Colon (tissue), 2 donors: ENCODE results near the gene RNASEH2A.

ENCODE experiments used
- FAIRE-seq: peaks from 2 replicates; lab custom pipeline; 2012; peaks lifted over from hg19 to GRCh38; lab: Jason Lieb, UNC
- donor health status: control.
- donor health status: control.

Gene RNASEH2A

DNA sequence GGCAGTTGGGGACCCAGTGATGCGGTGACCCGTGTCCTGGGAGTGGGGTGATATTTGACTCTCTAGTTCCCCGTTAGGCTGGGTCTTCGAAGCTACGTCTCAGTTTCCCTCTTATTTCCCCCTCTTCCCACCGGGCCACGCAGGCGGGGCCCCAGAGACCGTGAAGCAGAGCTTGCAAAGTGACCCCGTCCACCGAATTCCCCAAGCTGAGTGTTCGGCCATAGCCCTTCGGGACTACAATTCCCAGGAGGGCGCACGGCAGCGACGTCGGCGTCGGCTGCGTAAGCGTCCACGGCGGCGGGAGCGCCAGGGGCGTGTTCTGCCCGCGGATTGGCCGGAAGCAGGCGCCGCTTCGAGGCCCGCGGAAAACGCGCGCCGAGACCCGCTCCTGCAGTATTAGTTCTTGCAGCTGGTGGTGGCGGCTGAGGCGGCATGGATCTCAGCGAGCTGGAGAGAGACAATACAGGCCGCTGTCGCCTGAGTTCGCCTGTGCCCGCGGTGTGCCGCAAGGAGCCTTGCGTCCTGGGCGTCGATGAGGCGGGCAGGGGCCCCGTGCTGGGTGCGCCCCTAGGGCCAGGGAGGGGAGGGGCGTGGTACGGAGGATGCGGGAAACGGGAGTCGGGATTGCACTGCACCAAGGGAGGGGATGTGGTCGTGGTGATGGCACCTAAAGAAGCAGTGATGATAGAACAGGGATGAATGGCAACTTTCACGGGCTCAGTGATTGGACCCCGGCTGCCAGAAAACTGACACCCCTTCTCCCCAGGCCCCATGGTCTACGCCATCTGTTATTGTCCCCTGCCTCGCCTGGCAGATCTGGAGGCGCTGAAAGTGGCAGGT is at the start of gene RNASEH2A:
RNASEH2A (plus strand) TSS at position 343 of the 840 bp plus-strand sequence; CDS start at position 433, 90 bp downstream.
- FAIRE-seq = no peak

DNA sequence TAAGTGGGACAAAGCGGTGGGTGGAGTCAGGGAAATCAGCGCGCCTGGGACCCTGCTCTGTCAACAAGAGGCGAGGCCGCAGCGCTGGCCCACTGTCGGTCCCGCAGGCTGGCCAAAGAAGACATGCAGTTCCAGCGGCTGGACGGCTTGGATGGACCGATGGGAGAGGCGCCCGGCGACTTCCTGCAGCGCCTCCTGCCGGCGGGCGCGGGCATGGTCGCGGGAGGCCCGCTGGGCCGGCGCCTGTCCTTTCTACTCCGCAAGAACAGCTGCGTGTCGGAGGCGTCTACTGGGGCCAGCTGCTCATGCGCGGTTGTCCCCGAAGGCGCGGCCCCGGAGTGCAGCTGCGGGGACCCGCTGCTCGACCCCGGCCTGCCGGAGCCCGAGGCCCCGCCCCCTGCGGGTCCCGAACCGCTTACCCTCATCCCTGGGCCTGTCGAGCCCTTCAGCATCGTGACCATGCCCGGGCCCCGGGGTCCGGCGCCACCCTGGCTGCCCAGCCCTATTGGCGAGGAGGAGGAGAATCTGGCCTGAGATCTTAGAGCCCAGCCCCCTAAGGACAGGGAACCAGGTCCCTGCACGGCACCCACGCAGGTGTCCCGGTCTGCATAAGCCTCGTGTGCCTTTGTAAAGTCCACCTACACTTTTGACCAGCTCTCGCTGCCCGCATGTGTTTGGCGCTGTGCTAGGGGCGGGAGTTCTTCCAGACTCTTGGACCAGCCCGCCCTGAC is 48.7 kb upstream of the RNASEH2A start:
- no peak for FAIRE-seq

DNA sequence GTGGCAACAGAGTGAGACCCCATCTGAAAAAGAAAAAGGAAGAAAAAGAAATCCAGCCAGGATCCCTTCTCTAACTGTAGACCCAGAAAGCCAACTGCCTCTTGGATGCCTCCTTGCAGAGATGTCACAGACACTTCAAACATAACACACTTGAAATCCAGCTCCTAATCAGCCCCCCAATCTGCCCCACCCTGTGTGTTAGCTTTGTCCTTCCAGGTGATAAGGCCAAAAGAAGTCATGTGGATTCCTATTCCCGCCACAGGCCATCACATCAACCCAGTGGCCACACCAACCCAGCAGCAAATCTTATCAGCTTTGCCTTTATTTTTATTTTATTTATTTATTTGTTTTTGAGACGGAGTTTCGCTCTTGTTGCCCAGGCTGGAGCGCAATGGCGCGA is 46.7 kb upstream of the RNASEH2A start:
- no peak for FAIRE-seq

GRCh38 chr19:12763100-12763499 is 43.3 kb upstream of the RNASEH2A start:
- no peak for FAIRE-seq

DNA sequence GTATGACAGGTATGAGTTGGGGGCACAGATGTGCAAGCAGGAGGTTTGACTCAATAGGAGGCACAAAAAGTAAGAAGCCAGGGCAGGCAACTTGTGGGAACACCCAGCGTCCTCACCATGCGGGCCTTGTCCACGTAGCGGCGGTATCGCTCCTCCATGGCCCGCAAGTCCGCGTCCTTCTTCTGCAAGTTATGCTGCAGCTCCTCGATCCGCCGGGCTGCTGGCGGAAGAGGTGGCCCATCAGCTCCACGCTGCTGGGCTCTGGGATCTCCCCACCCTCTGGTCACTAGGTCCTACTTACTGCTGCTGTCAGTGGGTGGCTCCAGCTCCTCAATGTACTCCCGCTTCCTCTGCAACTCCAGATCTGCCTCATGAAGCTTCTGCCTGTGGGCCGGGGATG is 41.7 kb upstream of the RNASEH2A start:
- no peak for FAIRE-seq

DNA sequence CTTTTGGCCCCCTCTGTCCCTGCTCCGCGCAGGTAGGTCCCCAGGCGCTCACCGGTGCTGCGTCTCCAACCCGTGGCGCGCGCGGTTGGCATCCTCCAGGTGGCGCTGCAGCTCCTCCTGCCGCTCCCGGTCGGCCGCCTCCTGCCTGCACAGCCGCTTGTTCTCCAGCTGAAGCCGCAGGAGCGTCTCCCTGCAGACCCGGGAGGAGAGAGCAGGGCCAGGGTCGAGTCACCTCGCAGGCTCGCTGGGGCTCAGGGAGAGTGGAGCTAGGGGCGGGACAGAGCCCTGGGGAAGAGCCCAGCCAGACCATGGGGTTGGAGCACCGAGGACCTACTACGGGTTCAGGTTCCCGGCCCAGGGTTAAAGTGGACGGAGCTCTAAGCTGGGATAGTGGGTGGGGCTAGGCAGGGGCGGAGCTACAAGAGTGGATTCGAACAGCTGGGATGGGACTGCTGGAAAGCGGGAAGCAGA is 40.3 kb upstream of the RNASEH2A start:
- FAIRE-seq = no peak

GRCh38 chr19:12767150-12767549 is 39.2 kb upstream of the RNASEH2A start:
- FAIRE-seq = no peak

DNA sequence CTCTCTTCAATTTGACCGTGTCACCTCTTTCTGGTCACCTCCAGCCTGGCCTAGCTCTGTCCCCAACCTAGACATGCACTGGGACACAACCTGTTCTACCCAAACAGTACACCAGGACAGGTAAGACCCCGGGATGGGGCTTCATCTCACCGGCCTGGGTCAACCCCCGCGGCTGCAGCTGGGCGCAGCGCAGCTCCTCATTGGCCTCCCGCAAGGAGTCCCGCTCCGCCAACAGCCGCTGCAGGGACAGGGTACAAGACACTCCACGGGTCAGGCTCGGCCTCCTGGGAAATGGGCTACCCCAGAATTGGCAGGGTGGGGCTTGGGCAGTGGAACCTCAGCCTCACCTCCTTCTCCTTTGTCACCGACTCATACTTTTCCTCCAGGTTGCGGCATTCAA is 38.7 kb upstream of the RNASEH2A start:
- FAIRE-seq = no peak

- no peak for FAIRE-seq
These were observed 36.7 kb upstream of the RNASEH2A start for GRCh38 chr19:12769689-12770088.

- FAIRE-seq = no peak
These were observed 35.5 kb upstream of the RNASEH2A start for GRCh38 chr19:12770922-12771321.

DNA sequence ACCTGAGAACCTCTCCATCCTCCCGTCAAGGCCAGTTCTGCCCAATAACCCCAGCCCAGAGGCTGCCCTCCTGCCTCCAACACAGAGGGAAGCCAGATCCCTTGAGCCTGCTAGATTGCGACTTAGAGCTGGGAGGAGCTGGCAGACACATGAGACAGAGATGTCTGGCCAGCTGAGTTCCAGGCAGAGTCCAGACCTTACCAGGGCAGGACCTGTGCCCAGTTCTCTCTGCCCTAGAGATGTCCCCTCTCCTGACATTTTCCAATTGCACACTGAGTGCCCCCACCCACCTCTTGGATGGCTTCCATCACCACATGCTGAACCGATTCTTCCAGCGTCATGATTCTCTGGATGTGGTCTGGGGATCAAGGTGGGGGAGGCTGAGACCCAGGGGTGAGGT is 34.1 kb upstream of the RNASEH2A start:
- FAIRE-seq = no peak

- no peak for FAIRE-seq
These were observed 32.8 kb upstream of the RNASEH2A start for GRCh38 chr19:12773571-12773970.

DNA sequence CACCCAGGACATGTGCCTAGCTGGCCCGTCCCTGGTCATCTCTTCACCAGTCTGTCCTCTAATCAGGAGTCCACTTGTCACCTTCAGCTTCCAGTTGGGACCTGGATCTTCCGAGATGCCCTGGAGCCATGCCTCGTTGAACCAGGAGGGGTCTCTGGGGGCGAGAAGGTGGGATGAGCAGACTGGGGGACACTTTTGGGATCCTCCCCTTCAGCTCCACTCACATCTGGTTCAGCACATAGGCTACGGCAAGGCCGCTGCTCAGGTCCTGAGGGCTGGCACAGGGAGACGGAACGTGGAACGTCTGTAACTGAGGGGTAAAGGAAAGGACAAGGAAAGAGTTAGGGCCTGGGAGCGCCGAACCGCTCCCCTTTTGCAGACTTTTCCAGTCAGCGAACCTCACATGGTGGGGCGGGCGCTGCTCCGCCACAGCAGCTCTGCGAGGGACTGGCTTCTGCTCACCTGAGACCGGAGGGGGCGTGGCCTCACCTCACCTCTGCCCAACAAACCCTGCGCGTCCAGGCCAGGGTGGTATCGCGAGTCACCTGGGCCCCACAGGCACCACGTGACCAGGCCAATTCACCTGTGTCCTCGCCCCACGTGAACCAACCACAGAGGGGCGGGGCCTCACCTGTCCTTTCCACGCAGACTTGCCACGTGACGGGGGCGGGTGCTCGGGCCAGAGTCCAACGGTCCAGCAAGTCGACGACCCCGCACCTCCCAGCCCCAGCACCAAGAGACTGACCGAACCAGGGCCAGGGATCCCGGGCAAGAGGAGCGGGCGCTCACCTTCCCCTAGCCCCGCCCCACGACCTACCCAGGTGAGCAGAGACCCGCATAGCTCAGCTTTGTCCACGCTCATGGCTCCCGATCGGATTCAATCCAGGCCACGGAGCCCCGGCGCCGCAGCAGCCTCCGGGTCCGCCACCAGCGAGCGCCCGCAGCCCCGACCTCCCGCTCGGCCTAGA is 31.5 kb upstream of the RNASEH2A start, which contains the start of gene HOOK2:
HOOK2 (minus strand) TSS at position 965 of the 968 bp plus-strand sequence; CDS start at position 862, 103 bp downstream.
- FAIRE-seq = no peak

DNA sequence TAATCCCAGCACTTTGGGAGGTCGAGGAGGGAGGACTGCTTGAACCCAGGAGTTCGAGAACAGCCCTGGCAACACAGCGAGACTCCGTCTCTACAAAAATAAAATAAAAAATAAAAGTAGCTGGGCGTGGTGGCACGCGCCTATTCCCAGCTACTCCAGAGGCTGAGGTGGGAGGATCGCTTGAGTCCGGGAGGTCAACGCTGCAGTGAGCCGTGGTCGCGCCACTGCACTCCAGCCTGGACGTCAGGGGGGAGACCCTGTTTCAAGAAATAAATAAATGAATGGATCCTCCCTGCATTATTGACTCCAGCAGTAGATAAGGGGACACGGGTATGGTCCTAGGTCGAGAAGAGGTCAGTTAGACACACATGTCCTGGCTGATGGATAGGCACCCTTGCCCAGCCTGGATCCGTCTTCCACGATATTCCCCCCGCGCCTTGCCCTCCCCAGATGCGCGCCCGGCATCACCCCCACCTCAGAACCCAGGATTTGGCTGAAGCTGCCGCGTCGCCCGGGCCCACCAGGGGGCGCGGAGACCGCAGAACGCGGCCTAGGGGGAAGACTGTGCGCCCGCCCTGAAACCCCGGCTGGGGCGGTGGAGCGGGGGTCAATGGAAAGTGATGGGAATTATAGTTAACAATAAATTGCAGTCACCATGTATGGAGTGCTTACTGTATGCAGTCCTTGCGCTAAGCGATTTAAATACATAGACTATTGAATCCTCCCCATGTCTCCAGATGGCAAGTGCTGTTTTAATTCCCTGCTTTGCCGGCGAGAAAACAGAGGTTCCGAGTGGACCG is 29.0 kb upstream of the RNASEH2A start:
- no peak for FAIRE-seq

DNA sequence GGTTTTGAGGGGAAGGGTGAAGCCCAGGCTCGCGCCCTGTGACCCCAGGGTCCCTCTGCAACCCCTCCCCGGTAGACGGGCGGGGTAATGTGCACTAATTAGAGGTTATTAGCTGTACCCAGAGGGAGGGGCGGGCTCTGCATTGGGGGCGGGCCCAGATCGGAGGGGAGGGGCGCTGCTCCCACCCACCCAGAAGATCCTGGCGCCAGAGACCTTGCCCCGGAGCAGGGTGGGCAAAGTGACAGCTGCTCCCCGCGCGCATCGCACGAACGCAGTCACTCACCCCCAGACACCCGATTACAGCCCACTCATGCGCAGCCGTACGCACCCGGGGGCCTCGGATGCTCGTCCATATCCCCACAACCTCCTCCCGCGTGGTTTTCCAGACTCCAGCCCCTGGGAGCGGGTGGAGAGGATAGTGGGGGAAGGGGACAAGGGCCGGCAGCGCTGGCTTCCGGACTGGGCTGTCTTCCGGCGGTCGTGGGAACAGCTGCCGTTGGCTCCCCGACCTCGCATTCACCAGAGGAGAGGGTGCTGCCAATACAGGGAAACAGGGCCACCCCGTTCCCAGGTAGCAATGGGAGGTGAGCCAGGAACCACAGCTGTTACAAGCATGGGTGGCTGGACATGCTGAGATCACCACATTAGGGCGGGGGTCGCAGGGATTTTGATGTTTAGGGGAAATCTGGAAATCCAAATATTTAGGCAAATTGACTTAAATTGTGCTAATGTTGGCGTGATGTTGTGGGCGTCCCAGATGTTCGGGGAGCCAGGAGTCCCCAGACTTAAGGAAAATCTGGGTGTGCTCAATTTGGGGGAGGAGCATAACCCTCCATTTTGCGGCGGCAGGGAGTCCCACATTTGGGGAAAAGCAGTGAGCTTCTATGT is 28.1 kb upstream of the RNASEH2A start:
- FAIRE-seq = no peak

DNA sequence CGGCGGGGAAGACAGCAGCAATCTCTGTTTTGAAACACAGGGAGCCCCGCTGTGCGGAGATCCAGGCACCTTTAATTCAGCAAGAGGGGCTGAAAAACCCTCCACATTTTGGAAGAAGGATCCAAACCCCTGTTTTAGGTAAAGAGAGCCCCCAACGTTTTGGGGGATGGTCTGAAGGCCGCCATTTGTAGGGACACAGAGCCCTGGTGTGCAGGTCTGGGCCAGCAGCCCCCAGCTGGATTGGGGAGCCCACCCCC is 27.6 kb upstream of the RNASEH2A start:
- FAIRE-seq = no peak

- no peak for FAIRE-seq
These were observed 27.0 kb upstream of the RNASEH2A start for GRCh38 chr19:12779162-12779993.

DNA sequence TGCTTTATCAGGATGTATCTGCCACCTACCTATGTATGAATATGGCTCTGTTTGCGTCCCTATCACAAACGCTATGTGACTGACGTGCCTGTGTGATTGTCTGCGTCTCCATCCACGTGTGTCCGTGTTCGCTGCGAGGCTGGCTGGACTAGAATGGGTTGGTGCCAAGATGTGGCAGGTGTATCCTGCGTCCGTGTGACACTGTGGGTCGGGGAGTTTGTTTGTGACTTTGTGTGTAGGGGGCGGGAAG is 24.3 kb upstream of the RNASEH2A start:
- no peak for FAIRE-seq

- FAIRE-seq = no peak
These were observed 23.7 kb upstream of the RNASEH2A start for GRCh38 chr19:12782424-12783290.
